Measurements from ENCODE around the gene TRIM69.

DNA sequence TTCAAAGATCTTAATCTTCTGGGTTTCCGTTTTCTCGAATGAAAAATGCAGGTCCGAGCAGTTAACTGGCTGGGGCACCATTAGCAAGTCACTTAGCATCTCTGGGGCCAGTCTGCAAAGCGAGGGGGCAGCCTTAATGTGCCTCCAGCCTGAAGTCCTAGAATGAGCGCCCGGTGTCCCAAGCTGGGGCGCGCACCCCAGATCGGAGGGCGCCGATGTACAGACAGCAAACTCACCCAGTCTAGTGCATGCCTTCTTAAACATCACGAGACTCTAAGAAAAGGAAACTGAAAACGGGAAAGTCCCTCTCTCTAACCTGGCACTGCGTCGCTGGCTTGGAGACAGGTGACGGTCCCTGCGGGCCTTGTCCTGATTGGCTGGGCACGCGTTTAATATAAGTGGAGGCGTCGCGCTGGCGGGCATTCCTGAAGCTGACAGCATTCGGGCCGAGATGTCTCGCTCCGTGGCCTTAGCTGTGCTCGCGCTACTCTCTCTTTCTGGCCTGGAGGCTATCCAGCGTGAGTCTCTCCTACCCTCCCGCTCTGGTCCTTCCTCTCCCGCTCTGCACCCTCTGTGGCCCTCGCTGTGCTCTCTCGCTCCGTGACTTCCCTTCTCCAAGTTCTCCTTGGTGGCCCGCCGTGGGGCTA lies 25.1 kb upstream of the TRIM69 start, which contains the start of the genes B2M and PATL2:
- TF ChIP-seq CTCF (conservative IDR thresholded peaks at IDR 0.05; ENCODE audit: low read depth, low read length) (no peak; the same call in 1 of the 2 replicates), EZH2 (IDR thresholded peaks at IDR 0.05; ENCODE audit: low read length, unreplicated experiment) (no peak)
